Thyroid gland (tissue), 4 donors: Measurements from ENCODE around the gene PDGFA. TPM values are rescaled to one million over a fixed set of nuclear protein-coding genes. Genes with fewer than 3 reads are reported as not detected.

Experiments
- DNase-seq, 2 donors: peaks; one replicate each; pipeline ENCODE4 v3.0.0-alpha.2; 2019
- H3K27ac ChIP-seq, 3 donors: fragments of 200-600 bp; sonication (generic); 1 replicate in 2 of 3; 2 replicates in 1 of 3; pipeline ENCODE4 v1.5.1; 2016 to 2019; ENCODE audit warnings: mild to moderate bottlenecking in 1 of 3, moderate library complexity in 1 of 3
- H3K27me3 ChIP-seq: fragments of 200-600 bp; sonication (generic); one replicate; pipeline ENCODE4 v1.5.1; 2019
- H3K36me3 ChIP-seq, 2 donors: fragments of 200-600 bp; sonication (generic); one replicate each; pipeline ENCODE4 v1.5.1; 2016 to 2019
- H3K4me1 ChIP-seq, 2 donors: fragments of 200-600 bp; sonication (generic); one replicate each; pipeline ENCODE4 v1.5.1; 2017 to 2019
- H3K4me3 ChIP-seq, 3 donors: fragments of 200-600 bp; sonication (generic); replicated peaks in 1 of 3; 1 replicate in 2 of 3; 2 replicates in 1 of 3; pipeline ENCODE4 v1.5.1; 2016; ENCODE audit warnings: mild to moderate bottlenecking in 1 of 3
- H3K9me3 ChIP-seq: fragments of 200-600 bp; sonication (generic); one replicate; pipeline ENCODE4 v1.5.1; 2017
- CTCF ChIP-seq, 6 experiments: fragments of 200-600 bp in 3 of 6; fragments of 450-650 bp in 3 of 6; sonication (generic) in 3 of 6; IDR thresholded peaks; one replicate each; pipeline ENCODE4 v1.5.1; 2016 to 2019; ENCODE audit warnings: antibody characterized with exemption in 6 of 6, mild to moderate bottlenecking in 2 of 6, inconsistent platforms in 1 of 6, moderate library complexity in 1 of 6
- POLR2A ChIP-seq, 2 donors: fragments of 450-650 bp; IDR thresholded peaks; one replicate each; pipeline ENCODE4 v1.6.1; 2017; ENCODE audit warnings: antibody characterized with exemption in 2 of 2, mild to moderate bottlenecking in 2 of 2, moderate library complexity in 1 of 2
- WGBS, 2 donors: methylation state at CpG; one replicate each; pipeline ENCODE4 v1.1.5; 2017; 5-methylcytosine and 5-hydroxymethylcytosine counted together
- intact Hi-C: fragments of 100-400 bp; cut with DNase I; formaldehyde crosslinking; loops from one replicate; pipeline ENCODE4 v1.15.1; 2023
- total RNA-seq, 4 donors: library from RNA; depleted of rRNA; stranded (reverse); fragments of >200 nt; gene quantifications; one replicate each; pipeline ENCODE4 v1.2.3, GENCODE V29; 2016

Gene PDGFA
- total RNA-seq, 4 donors from 2014 or later, result 6.6 to 20.0 (median 10.8) TPM

- intact Hi-C loops, result no loop called here
- Histone ChIP-seq H3K4me1 (peaks cover 0 to 11% of the 10 kb centered on the region in 2 donors), H3K9me3 (no peaks in the 10 kb centered on the region), H3K36me3 (no peaks in the 10 kb centered on the region), H3K4me3 (no peak overlapping the region), H3K27ac (no peak overlapping the region), H3K27me3 (no peaks in the 10 kb centered on the region)
- no peak for DNase-seq
- TF ChIP-seq POLR2A (IDR thresholded peaks at IDR 0.05), result no peak
- TF ChIP-seq CTCF (IDR thresholded peaks at IDR 0.05), result no peak
- WGBS, 2 donors, result 74 to 77% methylated on average over 19 to 22 of the region's 37 CpGs
Observed at GRCh38 chr7:538764-539685, 19.4 kb upstream of the PDGFA start.

GRCh38 chr7:537911-538634, 18.4 kb upstream of the PDGFA start:
- WGBS, 2 donors, result 34% methylated on average over 10 of the region's 21 CpGs; no CpG with 5 or more reads in 1 of the 2 donors
- Histone ChIP-seq H3K27me3 (no peaks in the 10 kb centered on the region), H3K4me1 (peaks cover 0 to 11% of the 10 kb centered on the region in 2 donors), H3K27ac (no peak overlapping the region), H3K9me3 (no peaks in the 10 kb centered on the region), H3K36me3 (no peaks in the 10 kb centered on the region), H3K4me3 (no peak overlapping the region)
- intact Hi-C loops, result no loop called here
- DNase-seq, result no peak
- TF ChIP-seq POLR2A (IDR thresholded peaks at IDR 0.05) (no peak), CTCF (IDR thresholded peaks at IDR 0.05) (no peak)

DNA sequence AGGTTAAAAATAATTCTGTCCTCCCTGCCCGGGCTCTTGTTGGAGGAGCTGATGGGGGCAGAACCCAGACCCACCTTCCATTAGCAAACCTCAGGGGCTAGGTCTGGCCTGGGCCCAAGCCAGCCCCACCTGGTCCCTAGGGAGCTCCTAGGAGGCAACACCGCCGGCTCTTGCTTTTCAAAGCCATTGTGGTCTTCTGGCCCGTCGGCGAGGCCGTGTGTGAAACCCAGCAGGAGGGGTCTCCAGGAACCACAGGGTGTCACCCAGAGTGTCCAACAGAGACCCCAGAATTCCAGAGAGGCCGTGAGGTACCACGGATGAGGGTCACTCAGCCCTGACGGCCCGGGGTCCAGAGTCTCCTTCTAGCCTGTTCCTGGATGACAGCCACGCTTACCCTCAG, 16.6 kb upstream of the PDGFA start:
- Histone ChIP-seq H3K36me3 (no peaks in the 10 kb centered on the region), H3K27me3 (no peaks in the 10 kb centered on the region), H3K4me1 (peaks cover 0 to 8% of the 10 kb centered on the region in 2 donors), H3K27ac (no peak overlapping the region), H3K4me3 (no peak overlapping the region), H3K9me3 (no peaks in the 10 kb centered on the region)
- intact Hi-C loops, result no loop called here
- WGBS, 2 donors, result 76 to 90% methylated on average over 8 to 11 of the region's 12 CpGs
- TF ChIP-seq POLR2A (IDR thresholded peaks at IDR 0.05) (no peak), CTCF (IDR thresholded peaks at IDR 0.05) (no peak)
- DNase-seq, result no peak

DNA sequence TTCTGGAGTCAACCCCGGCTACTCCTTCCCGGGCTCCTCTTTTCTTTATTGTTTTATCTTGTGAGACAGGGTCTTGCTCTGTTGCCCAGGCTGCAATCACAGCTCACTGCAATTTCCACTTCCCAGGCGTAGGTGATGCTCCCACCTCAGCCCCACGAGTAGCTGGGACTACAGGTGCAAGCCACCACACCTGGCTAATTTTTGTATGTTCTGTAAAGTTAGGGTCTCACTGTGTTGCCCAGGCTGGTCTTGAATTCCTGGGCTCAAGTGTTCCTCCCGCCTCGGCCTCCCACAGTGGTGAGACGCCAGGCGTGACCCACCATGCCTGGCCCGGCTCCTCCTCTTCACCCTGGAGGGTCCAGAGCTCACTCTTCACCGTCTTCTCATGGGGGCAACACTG, 15.3 kb upstream of the PDGFA start:
- no peaks in the 10 kb centered on the region for H3K36me3 ChIP-seq
- peaks cover 0 to 8% of the 10 kb centered on the region in 2 donors for H3K4me1 ChIP-seq
- no peaks in the 10 kb centered on the region for H3K9me3 ChIP-seq
- no peaks in the 10 kb centered on the region for H3K27me3 ChIP-seq
- intact Hi-C loops, result no loop called here
- no peak overlapping the region for H3K4me3 ChIP-seq
- TF ChIP-seq CTCF (IDR thresholded peaks at IDR 0.05), result no peak
- no peak for TF ChIP-seq POLR2A (IDR thresholded peaks at IDR 0.05)
- WGBS, 2 donors, result 85 to 93% methylated on average over 7 to 10 of the region's 10 CpGs
- no peak overlapping the region for H3K27ac ChIP-seq
- no peak for DNase-seq

DNA sequence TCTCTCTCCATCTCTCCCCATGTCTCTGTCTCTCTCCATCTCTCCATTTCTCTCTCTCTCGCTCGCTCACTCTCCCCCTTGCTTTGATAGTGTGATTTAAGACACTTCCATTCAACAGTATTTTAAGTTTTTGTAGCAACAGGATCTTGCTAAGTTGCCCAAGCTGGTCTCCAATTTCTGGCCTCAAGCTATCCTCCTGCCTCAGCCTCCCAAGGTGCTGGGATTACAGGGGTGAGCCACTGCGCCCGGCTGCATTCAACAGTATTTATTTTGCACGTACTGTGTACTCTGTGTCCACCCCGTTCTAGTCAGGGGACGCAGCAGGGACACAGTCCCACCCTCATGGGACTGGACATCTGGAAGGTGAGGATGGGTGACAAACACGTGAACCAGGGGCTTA, 14.4 kb upstream of the PDGFA start:
- DNase-seq, result no peak
- no peaks in the 10 kb centered on the region for H3K27me3 ChIP-seq
- no peaks in the 10 kb centered on the region for H3K9me3 ChIP-seq
- H3K27ac ChIP-seq, result no peak overlapping the region
- no peak overlapping the region for H3K4me3 ChIP-seq
- H3K4me1 ChIP-seq, result peaks cover 0 to 8% of the 10 kb centered on the region in 2 donors
- no peaks in the 10 kb centered on the region for H3K36me3 ChIP-seq
- intact Hi-C loops, result no loop called here
- 92 to 93% methylated on average over 8 of the region's 8 CpGs for WGBS, 2 donors
- TF ChIP-seq POLR2A (IDR thresholded peaks at IDR 0.05), result no peak
- no peak for TF ChIP-seq CTCF (IDR thresholded peaks at IDR 0.05)
